SW480 (cell line): ENCODE measurements around the gene KCNMA1.
A peak's percentile ranks its signal among the peaks of the same experiment; 100 is the strongest.

Source experiments
- DNase-seq: peaks from one replicate; pipeline ENCODE4 v3.0.0-alpha.2; 2016; ENCODE audit warnings: low spot score

The KCNMA1 gene

DNA sequence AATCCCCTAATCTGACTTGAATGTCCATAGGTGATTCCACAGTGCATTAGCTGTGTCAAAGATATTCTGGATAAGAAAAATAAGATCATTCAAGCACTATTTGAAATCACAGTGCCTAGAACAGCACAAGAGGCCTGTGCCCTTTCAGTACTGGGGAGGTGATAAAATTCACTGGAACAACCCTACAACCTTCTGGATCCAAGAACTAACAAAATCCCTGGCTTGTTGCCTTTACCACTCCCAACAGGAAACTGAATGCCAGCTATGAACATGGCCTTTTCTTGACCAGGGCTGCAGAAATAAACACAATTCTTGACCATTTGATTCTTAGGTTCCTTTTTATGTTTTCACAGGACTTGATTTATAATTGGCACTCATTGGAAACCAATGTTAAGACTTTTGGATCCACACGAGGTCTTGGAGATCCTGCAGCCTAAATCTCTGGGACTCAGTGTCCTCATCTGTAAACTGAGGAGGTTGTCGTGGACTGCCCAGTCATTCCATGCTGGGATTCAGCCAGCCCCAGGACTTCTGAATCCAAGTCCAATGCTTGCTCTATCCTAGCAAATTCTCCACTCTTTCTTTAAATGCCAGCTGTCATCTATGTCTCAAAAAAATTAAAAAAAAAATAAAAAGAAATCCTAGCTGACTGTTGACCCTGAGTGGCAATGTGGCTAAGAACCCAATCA, 624.7 kb downstream of the KCNMA1 start:
- DNase-seq: no peak

DNA sequence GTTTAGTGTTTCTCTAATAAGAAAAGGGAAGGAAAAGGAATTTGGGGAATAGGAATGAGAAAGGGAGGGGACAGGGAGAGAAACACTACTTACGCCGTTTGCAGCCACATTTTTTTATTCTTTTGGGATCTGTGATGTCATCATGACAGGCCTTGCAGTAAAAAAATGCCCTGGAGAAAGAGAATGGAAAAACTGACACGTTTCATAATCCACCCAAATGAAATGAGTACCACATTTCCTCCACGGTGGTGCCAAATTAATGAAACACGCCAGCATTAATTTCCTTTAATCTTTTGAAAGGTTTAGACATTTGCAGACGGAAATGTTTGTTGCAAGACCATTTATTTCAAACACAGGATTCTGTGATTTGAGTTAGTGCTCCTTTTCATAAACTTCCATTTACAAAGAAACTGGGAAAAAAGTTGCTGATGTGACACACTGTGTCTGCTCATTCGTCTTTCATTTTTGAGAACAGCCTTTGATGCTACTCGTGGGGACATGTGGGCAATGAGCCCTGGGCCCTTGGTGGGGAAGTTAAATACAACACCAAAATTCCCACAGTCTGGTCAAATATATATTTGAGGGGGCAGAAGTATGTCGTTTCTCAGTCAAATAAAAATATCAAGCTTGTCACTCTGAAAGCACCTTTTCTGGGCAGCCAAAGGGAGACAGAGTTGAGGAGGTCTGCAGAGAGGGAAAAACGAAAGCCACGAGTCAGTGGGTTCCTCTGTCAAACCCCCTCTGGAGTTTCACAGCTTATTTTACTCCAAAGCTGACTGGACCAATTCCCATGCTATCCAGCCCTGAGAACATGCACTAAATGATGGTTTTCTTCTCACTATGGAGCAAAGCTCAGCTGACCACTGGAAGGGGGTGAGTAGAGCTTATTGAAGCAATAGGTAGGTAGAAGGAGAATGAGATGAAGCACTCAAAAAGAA, 625.5 kb downstream of the KCNMA1 start:
- DNase-seq: no peak

DNA sequence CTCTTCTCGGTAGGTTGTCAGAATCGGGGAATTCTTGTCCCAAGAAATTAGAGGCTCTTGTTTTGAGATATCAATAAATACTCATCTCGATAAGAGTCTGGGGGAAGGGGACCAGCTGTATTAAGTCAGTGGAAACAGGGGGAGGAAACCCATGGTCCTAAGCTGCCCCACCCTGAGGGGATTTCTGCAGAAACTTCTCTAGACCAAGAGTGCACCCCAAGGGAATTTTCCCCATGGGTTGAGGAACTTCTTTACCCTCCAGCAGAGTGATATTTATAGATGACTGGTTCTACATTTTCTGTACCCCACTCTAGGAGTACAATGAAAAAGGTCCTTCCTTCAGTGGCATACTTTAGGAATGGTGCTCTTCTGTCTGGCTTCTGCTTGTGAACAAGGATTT, 627.2 kb downstream of the KCNMA1 start:
- DNase-seq: no peak

DNA sequence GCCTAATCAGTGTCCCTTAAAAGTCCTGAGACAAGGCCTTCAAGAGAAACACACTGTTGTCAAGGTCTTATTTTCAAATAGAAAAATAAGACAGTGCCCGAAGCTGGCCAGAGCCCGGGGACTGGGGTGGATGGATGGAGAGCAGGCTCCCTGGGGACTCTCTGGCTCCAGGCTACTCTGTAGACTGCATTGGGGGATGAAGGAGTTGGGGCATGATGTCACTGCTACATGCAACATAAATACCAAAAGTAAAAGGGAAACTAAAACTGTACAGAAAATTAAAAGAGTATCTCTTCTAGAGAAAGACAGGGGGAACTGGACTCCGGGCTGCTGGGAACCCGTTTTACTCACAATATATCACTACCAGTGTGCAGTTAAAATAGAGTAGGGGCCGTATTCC, 629.8 kb downstream of the KCNMA1 start:
- DNase-seq: no peak

DNA sequence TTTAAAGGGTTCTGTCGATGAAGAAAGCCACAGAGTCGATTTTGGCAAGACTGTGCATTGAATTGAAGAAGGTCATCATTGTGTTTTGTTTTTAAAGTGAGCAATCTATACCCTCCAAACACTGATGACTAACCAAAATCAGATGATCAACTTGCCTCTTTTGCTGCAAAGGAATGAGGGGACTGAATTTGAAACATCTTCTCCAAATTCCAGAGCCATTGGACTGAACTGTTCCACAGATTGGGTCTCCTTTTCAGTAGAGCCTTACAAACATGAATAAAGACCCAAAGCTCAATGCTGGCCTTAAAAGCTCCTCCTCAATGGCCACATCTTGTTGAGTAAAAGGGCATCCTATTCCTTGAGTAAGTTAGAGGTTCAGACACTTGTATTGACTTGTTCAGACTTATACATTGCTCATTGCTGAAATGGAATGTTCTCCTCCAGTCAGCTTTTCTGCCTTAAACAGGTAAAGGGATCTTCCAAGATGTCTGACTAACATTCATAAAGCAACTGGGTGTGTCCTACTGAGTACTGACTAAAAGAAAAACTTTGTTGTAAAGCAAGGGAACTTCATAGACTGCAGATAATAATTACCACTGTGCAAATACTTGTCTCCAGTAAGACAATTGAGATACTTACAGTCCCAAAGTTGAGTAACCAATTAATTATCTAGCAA, 630.6 kb downstream of the KCNMA1 start:
- no peak for DNase-seq

DNA sequence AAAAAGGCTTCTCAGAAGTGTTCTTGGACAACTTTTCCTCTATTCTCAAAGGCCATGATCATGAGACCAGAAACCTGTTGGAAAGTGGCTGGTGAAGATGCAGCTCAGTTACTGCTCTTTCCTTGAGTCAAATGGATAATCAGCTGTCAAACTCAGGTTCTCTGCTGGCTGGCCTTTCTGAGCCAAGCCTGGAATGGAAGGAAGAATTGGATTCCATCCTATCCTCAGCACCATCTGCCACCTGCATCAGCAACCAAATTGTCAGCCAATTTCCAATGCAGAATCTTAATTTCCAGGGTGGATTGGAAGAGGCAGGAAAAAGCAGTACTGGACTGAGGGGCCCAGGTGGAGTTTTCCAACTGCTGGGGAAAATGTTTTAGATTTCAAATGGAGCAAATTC, 631.7 kb downstream of the KCNMA1 start:
- DNase-seq: no peak

DNA sequence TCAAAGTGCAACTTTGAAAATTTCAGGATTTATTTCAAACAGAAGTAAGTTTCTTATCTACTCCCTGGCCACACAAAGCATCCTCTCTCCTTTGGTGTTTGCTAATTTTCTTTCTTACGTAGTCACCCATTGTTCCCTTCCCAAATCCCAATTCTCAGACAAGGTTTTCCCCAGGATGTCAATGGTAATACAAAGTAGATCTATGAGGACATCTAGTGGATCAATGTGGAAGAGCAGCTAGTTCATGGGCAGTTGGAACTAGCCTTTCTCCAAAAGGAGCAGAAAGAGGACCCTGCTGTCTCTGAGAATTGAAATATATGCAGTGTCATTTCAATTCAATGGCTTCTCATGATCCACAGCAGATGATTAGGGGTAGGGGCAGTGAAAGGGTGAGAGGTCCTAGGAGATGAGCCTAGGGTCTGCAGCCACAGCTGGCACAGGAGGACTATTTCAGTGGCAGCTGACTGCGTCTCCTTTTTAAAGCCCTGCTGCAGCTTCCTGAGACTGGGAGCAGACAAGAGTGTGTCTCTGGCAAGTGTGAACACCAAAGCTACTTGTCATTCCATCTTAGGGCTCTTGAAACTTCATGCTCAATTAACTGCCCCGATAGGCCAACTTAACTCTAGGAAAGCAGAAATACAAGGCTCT, 632.6 kb downstream of the KCNMA1 start:
- DNase-seq: peak; percentile 50

DNA sequence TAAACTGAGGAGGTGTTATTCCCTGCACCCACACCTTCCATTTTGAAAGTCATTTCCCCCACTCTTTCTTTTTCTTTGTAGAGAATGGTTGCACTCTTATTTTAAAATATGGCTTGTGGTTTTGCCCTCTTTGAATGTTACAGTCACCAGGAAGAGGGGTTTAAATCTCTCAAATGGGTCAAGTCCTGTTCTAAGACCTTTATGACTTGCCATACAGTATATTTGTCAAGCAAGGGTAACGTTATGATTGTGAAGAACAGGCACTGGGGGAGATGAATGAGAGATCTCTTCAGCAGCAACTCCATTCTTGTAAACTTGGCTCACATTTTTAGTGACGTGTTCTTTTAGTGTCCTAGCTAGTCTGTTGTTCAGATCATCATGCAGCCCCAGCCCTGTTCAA, 634.7 kb downstream of the KCNMA1 start:
- DNase-seq: no peak

DNA sequence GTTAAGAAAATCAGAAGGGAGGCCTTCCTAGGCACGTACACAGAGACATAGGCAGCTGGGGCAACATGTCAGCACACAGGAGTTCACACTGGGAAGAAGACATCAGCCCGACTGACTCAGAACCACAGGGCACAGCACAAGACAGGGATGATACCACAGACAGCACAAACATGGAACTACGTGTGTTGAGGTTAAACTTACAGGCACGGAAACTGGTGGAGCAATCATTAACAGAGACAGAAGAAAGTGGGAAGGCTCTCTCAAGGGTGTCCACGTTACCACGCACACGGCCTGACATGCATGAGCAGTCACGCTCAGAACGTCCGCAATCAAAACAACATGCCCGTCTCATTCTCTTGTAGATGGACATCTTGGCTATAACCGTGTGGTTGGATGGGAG, 636.4 kb downstream of the KCNMA1 start:
- DNase-seq: no peak

DNA sequence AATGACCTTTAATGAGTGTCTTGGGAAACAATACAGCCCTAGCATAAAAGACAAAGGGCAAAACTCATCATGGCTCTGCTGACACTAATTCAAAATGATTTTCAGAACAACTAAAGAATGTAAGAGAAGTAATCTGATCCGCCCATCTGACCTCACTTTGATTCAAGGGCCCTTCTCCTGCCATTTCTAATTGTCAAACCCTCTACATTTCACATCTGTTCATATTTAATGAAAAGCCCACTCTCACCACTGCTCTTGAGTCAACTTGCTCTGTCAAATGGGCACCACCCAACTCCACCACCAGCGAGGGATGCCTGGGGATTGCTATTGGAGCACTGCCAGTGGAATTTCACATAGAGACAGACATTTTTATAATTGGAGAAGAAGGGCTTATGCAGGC, 639.2 kb downstream of the KCNMA1 start:
- DNase-seq: no peak

DNA sequence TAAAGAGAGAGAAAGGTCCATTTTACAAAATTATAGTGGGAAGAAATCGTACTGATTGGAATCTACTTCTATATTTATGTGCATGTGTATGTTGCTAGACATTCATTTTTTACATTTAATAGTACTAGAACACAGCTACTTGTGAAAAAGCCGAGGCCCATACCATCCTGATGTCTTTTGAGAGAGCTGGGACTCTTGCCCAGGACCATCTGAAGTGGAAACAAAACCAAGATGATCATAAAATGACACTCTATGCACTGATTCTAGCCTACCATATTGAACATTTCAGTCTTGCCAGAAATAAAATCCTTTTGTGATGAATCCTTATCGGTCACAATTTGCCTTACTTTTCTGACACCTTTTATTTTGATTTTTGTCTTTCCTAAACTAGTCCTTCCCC, 640.0 kb downstream of the KCNMA1 start:
- DNase-seq: no peak

DNA sequence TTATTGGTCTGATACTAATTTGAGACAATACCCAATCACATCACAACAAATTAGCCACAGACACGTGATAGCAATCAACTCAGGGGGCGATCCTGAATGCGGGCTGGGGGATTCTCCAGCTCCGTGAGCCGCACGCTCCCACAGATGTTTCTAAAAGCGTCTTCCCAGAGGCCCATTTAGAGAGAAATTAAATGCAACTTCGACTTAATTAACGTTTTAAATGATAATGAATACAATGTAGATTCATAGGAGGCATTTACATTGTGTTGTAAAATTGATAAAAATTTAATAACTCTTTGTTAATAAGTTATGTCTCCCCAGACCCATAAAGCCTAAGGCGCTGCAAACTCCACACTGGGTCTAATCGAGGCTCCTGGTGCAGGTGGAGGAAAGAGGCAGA, 642.6 kb downstream of the KCNMA1 start:
- no peak for DNase-seq

DNA sequence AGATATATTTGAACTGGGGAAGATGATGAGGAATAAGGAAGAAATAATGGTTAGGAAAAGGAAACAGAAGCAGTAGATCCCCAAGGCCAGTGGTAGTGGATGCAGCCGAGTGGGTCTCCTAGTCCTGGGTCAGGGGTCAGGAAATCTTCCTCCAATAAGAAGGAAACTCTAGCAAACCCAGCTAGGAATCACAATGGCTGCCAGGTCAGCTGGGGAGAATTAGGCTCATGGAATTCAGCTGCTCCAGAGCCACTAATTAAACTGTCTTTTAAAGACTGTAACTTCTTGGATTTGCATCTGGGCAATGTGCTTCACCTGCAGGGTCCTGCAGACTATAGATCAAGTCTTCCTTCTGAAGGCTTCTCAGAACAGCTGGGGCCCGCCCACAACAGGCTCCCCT, 644.4 kb downstream of the KCNMA1 start:
- no peak for DNase-seq

DNA sequence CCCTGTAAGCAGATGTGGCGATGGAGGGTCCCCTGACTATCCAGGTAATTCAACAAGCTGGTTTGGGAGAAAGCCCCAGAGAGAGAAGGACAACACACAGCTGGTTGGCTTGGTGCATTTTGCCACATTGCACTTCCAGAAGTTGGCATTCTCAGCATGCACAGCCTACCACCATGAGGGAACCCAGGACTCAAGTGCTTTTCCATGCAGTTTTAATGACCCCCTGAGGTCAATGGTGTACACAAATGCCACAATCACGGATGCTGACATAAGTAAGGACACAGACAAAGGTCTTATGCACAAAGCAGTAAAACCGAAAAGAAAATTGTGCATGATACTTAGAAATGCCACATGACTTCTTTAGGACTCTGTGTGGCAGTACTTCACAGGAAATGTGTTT, 645.1 kb downstream of the KCNMA1 start:
- DNase-seq: no peak

DNA sequence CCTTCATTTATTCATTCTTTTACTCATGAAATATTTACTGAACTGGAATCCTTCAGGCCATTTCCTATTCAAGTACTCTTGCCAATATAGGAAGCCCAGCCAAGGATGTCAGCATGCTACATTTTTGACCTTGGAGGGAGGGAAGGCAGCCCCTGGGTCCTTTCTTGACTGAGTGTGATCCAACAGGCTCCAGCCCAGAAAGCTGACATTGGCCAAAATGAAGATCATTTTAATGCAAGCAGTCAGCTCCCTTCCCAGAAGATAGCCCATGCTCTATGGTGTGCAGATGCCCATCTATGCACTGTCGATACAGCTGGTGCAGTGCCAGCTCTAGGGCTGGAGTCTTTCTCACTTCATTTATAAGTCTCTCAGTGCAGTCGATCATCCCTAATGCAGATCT, 646.0 kb downstream of the KCNMA1 start:
- DNase-seq: no peak

DNA sequence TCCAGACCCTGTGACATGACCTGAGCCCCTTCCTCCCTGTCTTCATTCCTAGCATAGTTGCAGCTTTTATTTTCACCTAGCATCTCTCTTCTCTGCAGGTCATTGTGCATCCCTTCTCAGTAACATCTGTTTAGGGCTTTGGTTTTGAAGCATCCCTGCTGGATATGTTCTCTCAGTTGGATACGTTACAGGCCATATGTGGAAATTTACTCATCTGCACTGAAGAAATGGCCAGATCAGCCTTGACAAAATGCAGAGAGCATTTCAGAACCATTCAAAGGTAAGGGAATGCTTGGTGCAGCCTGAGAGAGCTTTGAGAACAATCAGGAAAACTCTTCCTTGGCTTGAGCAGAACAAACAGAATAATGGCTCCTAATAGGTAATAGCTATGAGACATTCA, 647.0 kb downstream of the KCNMA1 start:
- DNase-seq: no peak

DNA sequence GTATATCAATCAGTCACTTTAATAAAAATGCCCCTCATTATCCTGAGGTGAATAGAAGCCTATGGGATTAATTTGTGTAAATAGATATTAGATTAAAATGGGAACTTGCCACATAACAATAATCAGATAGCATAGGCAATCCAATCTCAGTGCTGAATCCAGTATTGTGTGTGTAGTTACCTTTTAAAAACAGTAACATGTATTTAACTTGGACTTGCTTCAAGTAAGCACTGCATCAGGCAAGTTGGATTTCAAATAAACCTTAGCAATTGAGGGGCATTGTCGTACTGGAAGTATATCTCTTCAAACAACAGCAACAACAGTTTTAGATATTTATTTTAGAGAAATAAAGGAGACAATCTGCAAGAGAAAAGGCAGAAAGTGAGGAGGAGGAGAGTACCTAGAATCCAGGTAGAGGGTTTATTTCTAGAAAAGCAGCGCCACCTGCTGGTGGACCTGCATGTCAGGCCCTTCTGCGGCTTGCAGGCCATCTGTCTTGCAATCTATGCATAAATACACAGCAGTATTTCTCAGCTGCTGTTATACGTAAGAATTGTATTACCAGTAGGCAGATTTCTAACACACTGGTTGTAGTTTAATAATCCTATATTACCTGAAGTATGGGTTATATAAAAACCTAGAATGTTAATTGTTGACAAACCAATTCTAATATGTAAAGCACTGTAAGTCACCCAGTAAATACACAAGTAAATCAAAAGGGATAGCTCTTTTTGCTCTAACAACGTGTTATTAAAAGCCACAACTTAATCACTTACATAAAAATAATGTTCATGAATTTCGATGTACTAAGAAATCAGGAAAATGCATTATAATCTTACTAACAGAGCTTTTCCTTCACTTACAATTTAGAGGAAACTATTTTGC, 652.8 kb downstream of the KCNMA1 start:
- DNase-seq: peak; percentile 74

DNA sequence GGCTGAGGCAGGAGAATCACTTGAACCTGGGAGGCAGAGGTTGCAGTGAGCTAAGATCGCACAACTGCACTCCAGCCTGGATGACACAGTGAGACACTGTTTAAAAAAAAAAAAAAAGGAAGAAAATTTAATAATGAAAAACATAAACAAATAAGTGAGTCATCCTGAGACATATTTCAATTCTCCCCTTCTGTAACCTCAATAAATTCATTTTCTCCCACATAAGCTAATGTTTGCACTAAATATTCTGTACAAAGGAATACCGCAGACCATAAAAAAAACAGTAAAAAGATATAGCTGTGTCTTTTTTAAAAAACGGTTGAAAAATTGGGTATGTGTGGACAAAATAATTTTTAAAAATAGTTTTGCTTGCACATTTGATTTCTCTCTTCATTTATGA, 654.0 kb downstream of the KCNMA1 start:
- DNase-seq: no peak

DNA sequence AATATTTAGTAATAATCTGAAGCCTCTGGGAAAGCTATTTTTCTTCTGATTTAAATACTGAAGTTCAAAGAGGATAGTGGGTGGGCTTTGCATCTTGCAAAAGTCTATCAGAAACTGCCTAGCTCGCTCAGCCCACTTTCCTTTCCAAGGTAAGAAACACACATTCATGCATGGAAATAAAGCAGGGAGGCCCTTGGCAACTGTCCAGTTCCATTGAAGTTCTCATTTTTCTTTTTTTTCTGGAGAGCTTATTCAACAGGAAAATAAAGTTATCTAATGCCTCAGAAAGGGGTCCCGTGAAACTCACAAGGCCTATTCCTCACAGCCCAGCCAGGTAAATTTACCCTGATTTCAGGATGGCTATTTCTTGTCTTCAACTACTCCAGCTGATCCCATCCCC, 654.9 kb downstream of the KCNMA1 start:
- no peak for DNase-seq

DNA sequence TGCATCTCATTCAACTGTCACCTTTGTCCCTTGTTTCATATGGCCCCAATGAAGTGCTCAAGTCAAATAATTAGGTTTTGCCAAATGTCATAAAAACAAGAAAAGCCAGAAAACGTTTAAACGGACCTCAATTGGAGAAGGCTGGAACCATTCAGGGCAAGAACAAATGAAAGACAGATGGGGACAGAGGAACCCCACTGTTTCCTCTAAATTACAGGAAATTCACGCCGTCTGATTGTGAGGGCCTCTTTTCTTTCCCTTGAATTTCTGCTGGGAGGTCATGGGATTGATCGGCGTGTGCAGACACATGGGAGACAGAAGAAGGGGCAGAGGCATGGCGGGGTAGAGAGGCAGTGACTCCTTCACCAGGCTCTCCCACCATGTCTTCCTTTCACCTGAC, 656.4 kb downstream of the KCNMA1 start:
- no peak for DNase-seq

DNA sequence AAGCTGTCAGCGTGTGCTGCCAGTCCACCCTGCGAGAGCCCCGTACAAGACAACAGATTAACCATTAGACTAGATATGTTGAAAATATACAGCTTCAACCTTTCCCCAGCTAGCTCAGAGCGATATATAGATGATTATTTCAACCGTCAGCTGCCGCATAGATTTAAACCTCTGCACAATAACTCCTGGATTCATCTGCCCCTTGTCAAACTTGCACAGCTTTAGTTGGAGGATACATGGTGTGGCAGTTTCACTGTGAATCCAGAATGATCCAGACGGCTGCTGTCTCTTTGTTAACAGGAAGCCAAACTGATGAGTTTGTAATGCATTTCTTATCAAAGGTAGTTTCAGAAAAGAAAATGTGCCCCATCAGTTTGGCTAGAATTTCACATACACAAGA, 659.7 kb downstream of the KCNMA1 start:
- no peak for DNase-seq

DNA sequence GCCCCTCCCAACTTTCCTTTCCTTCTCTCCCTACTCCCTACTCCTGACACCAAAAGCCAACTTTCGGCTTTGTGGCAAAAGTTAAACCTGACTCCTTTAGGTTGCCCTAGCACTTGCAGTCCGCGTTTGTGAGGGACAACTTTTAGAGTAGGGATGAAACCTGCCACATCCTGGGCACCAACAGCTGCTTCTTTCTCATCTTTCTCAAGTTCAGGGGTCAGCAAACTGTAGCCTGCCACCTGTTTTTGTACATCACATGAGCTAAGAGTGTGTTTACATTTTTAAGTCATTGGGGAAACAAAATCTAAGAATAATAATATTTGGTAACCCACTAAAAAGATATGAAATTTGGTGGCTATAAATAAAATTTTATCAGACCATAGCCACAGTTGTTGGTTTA, 660.6 kb downstream of the KCNMA1 start:
- DNase-seq: no peak
